Sciatic nerve (tissue), 2 donors: Measurements from ENCODE around the gene FAM161A. TPM values are rescaled to one million over a fixed set of nuclear protein-coding genes. Genes with fewer than 3 reads are reported as not detected.
"Not testable (repeated sequence)": the region's sequence is repeated elsewhere in the genome, so short reads cannot be mapped to it uniquely, and the experiment has no call there.

Source experiments
- ATAC-seq: fragments of 200-7000 bp; cut with Tn5 transposase; one replicate; pipeline ENCODE4 v1.9.1; 2020; ENCODE audit warnings: mild to moderate bottlenecking, moderate library complexity
- DNase-seq: peaks from one replicate; pipeline ENCODE4 v3.0.0-alpha.2; 2020; ENCODE audit warnings: low spot score
- intact Hi-C: fragments of 100-400 bp; cut with DNase I; formaldehyde crosslinking; loops from one replicate; pipeline ENCODE4 v1.14.2; 2022
- total RNA-seq: library from RNA; stranded (reverse); fragmentation: NEBNext Ultra II Directional; extraction: Animal tissue kit (Norgen Biotek cat#: 25700); gene quantifications from one replicate; pipeline ENCODE4 v1.2.1, GENCODE V29; 2021
- donor health status: DM: no; HTN: no; CAD: no.
- donor health status: DM: no; HTN: no; CAD: no.

FAM161A gene, protein sequence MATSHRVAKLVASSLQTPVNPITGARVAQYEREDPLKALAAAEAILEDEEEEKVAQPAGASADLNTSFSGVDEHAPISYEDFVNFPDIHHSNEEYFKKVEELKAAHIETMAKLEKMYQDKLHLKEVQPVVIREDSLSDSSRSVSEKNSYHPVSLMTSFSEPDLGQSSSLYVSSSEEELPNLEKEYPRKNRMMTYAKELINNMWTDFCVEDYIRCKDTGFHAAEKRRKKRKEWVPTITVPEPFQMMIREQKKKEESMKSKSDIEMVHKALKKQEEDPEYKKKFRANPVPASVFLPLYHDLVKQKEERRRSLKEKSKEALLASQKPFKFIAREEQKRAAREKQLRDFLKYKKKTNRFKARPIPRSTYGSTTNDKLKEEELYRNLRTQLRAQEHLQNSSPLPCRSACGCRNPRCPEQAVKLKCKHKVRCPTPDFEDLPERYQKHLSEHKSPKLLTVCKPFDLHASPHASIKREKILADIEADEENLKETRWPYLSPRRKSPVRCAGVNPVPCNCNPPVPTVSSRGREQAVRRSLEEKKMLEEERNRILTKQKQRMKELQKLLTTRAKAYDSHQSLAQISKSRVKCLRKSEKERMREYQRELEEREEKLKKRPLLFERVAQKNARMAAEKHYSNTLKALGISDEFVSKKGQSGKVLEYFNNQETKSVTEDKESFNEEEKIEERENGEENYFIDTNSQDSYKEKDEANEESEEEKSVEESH
- 5.9 TPM for total RNA-seq

DNA sequence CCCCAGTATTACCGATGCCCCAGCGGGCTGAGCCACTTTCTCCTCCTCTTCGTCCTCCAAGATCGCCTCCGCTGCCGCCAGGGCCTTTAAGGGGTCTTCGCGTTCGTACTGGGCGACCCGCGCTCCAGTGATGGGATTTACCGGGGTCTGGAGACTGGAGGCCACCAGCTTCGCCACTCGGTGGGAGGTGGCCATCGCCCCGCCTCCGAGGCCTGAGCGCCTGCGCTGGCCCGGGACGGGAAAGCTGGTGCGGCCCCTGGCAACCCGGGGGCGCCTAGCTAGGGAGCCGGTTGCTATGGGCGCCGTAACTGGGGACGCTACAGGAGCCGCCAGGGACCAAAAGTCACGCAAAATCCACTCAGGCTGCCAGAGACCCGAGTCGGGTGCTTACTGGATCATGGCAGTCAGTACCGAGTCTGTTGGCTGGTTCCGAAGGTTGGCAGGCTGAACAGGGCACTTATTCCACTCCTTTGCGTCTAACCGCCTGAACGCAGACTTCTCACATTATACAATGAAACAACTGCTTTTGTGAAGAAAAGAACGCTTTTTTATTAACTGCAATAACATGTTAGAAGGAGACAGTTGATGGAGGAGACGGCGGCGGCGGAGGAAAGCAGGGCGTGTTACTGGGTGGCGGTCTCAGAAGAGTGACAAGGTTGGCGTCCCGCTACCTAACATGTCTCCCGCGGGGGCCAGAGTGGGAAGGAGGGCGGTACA, at the start of gene FAM161A:
Gene FAM161A (minus strand): TSS at position 214 of the 717 bp plus-strand sequence. CDS start 19 bp downstream, at position 195.
- peak; percentile 99 for ATAC-seq
- DNase-seq, result peak; percentile 93
- intact Hi-C loops, result no loop called here

DNA sequence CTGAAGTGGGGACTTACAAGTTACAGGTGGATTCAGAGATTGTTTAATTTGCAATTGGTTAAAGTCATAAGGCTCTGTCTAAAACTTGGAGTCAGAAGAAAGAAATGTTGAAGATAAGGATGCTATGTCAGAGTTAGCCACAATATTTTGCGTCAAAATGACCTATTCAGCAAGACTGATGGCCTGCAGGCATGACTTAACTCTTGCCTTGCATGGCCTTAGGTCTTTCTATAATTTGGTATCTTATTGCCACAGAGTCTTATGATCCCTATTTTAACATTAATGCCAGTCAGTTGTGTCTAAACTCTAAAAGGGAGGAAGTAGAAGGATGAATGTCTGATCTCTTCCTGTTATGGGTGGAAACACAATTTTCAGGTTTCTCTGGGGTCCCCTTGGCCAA, 46.4 kb upstream of the FAM161A start:
- DNase-seq (no peak), ATAC-seq (no peak)
- intact Hi-C loops, result no loop called here

DNA sequence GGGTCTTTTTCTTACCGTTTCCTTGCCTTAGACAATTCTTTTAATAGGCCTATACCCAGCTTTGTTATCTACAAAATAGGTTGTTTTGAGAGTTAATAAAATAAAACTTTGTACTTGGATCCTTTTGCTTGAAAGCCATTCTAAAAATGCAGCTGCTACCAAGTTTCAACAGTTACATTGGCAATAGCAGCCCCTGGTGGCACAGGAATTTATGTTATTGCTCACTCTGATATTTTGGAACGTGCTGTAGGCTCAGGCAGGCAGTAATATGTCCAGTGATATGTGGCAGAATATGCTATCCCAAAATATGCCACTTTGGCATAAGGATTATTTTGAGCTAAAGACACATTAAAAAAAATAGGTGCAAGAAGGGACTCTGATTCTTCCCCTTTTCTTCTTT, 45.0 kb upstream of the FAM161A start:
- intact Hi-C loops, result no loop called here
- ATAC-seq (no peak), DNase-seq (no peak)

DNA sequence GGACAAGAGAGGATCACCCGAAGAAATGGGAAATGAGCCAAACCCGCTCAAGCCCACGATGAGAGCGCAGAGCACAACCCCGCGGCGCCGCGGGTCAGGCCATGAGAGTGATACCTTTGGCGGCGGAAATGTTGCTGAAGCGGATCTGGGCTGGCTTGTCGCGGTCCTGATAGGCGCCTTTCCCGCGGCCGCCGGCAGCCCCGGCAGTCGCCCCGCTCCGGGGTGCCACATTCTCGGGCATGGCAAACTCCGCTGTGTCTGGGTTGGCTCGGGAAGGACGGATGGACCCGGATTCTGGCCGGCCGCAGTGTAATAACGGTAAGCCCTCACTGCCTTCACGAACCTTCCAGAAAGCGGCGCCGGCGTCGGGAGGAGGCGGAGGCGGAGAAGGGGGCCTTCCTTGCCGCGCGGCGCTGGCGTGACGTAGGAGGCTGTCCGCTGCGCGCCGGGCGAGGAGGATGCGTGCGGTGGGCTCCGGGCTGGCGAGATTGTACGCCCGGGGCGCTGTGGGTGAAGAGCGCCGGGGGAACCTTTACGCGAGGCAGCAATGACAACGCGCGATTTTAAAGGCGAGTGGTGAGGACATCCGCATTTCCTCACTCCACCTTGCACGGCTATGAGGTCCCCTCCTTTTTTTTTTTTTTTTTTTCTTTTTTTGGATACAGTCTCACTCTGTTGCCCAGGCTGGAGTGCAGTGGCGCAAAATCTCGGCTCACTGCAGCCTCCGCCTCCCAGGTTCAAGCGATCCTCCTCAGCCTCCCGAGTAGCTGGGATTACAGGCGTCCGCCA, 34.6 kb upstream of the FAM161A start, which contains the start of gene CCT4:
Gene CCT4 (minus strand): TSS at position 390 of the 789 bp plus-strand sequence. CDS start 149 bp downstream, at position 241.
- DNase-seq, result peak; percentile 93
- intact Hi-C loops, result no loop called here
- peak; percentile 95 for ATAC-seq

DNA sequence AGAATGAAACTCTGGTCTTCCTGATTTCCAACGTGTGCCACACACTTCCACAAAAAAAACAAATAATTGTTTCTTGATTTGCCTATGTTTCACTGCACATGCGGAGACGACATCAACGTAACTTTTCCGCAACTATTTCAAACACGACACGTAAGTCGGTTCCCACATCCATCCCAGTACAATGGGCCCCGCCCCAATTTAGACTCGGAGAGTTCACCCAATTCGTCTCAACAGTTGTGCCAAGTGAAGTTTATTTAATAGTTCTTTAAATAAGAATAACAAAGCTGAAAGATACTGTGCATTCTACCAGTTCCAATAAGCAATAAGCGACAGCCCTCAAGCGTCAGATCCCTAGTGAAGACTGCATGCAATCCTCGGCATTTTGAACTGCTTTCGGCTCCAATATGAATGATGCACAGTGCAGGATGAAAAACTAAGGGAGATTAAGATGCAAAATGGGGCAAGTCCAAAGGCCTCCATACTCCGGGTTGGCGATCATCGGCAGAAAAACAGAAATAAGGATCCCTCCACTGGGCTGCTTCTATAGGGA, 33.9 kb upstream of the FAM161A start:
- ATAC-seq, result no peak
- intact Hi-C loops, result no loop called here
- no peak for DNase-seq

DNA sequence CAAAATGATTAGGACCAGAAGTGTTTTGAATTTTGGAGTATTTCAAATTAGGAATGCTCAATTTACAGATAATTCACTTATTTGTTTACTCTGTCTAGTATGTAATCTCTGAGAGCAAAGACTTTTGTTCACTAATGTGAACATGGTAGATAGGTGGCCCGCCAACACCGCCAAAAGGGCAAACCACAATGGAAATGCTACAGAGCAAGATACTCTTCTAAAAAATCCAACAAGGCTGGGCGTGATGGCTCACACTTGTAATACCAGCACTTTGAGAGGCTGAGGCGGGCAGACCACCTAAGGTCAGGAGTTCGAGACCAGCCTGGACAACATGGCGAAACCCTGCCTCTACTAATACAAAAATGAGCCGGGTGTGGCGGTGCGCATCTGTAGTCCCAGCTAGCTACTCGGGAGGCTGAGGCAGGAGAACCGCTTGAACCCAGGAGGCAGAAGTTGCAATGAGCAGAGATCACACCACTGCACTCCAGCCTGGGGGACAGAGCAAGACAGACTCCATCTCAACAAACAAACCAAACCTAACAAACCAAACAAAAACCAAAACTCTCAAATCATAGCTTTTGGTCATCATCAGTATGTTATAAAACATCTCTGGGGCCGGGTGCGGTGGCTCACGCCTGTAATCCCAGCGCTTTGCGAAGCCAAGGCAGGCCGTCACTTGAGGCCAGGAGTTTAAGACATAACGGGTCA, 32.2 kb upstream of the FAM161A start:
- ATAC-seq (no peak), DNase-seq (no peak)
- intact Hi-C loops, result no loop called here

DNA sequence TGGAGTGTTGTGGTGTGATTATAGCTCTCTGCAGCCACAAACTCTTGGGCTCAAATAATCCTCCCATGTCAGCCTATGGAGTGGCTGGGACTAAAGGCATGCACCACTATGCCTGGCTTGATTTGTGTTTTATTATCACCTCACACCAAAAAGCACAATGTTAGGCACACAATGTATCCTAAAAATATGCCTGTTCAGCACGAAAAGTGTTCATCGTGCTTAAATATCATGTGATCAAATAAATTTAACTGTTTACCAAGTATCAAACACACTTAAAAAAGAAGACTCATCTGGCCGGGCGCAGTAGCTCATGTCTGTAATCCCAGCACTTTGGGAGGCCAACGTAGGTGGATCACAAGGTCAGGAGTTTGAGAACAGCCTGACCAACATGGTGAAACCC, 29.0 kb upstream of the FAM161A start:
- intact Hi-C loops, result no loop called here
- DNase-seq (no peak), ATAC-seq (no peak)

DNA sequence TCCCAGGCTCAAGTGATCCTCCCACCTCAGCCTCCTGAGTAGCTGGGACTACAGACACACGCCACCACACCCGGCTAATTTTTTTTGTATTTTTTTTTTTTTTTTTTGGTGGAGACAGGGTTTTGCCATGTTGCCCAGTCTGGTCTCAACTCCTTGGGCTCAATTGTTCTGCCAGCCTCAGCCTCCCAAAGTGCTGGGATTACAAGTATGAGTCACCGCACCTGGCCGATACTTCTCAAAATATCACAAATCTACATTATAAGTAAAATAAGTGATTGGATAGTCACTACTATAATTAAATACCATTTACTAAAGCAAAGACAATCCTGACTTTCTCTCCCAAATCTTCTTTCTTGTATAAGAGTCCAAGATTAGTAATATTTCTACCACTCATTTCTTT, 25.5 kb upstream of the FAM161A start:
- ATAC-seq, intact Hi-C loops, DNase-seq: not testable (repeated sequence)

DNA sequence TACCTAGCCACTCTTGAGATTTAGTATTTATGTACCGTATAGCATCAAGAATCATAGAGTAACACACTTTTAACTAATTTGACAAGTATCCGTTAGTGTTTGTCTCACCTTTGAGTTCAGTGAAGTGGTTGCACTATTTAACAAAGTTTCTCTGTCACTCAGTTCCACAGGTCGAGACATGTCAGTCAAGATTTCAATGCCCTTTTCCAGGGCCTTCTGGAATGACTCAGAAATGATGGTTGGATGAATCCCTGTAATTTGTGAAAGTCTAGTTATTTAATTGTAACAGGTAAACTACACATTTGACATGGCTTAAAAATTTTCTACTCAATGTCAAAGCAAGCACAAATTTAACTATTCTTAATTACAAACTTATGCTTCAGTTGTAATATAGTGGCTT, 24.9 kb upstream of the FAM161A start:
- intact Hi-C loops, result no loop called here
- no peak for ATAC-seq
- no peak for DNase-seq

DNA sequence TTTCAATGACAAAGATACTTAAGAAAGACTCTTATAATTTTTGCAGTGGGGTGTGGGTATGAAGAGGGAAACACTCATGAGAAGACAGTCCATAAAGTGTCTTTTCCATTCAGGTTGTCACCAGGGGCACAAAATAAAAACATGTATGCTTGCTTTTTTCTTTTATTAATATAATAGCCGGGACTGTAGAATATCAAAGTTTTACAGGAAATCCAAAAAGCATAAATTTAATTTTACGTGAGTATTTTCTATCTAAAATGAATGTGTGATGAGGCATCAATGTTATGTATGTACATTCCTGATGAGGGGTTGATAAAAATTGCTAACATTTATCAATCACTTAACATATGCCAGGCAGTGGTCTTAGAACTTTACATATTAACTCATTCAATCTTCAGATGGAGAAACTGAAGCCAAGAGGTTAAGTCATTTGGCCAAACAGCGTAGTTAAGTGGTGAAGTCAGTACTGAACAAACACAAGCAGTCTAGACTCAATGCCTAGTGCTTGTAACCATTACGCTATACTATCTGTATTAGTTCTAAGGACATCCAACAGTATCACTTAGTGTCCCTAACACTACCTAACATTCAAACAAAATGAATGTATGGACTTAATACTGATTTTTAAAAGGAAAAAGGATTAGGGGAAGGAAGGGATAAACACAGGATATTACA, 23.8 kb upstream of the FAM161A start:
- DNase-seq (no peak), ATAC-seq (no peak)
- intact Hi-C loops, result no loop called here

DNA sequence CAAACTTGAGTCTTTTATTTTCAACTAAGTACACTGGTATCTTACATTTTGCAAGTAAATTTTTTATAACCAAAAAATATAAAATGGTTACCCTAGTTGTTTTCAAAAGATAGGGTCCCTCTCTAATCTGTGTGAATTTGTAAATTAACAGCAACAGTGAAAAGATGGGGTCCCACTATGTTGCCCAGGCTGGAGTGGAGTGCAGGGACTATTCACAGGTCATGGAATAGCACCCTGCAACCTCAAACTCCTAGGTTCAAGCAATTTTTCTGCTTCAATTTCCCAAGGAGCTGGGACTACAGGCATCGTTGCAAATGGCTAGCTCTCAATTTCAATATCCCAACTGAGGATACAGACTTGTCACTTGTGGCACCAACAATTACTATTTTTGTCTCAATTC, 22.5 kb upstream of the FAM161A start:
- DNase-seq (no peak), ATAC-seq (no peak)
- intact Hi-C loops, result no loop called here

DNA sequence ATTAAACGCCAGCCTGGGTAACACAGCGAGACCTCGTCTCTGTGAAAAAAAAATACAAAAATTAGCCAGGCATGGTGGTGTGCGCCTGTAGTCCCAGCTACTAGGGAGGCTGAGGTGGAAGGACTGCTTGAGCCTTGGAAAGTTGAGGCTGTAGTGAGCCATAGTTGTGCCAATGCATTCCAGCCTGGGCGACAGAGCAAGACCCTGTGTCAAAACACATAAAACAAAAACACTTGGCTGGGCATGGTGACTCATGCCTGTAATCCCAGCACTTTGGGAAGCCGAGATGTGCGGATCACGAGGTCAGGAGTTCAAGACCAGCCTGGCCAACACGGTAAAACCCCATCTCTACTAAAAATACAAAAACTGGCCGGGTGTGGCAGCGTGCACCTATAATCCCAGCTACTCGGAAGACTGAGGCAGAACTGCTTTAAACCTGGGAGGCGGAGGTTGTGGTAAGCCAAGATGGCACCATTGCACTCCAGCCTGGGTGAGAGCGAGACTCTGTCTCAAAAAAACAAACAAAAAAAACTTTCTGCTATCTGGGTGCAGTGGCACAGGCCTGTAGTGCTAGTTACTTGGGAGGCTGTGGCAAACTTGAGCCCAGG, 12.7 kb upstream of the FAM161A start:
- ATAC-seq, intact Hi-C loops, DNase-seq: not testable (repeated sequence)

DNA sequence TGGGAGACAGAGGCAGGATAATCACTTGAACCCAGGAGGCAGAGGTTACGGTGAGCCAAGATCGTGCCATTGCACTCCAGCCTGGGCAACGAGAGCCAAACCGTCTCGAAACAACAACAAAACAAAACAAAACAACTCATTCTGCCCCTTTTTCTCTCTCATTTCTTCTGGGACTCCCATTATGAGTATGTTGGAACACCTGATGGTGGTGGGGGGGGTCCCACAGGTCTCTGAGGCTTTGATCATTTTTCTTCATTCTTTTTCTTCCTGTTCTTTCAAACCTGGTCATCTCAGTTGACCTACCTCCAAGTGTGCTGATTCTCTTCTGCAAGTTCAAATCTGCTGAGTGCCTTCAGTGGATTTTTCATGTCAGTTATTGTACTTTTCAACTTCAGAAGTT, 8.2 kb upstream of the FAM161A start:
- intact Hi-C loops, result no loop called here
- no peak for ATAC-seq

DNA sequence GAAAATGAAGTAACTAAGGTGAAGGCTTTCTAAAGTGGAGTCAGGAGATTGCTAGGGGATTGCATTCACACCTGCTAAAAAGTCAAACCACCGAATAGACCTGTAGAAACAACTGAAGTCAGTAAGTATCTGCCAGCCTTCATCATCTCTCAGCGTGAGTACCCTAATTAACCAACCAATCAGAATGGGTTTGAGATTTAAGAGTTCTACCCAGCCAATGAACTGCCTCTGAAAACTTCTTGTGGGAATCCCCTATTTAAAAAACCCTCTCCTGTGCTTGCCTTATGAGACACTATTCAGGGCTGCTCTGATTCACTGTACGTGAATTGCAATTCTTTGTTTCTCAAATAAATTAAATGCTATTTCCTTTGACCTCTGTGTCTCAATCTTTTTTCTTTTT, 3.4 kb upstream of the FAM161A start:
- DNase-seq (no peak), ATAC-seq (no peak)
- intact Hi-C loops, result no loop called here

More for the DNA sequence above, 8.2 kb upstream of the FAM161A start:
- DNase-seq, result no peak

DNA sequence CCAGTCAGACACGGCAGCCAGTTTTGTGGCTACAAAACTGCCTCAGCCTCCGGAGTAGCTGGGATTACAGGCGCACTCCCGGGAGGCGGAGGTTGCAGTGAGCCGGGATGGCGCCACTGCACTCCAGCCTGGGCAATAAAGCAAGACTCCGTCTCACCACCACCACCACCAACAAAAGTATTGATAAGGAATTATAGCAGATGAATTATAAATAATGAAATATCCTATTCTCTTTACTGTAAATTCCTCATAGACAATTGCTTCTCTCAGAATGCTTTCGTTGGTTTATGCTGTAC, 1.4 kb upstream of the FAM161A start:
- intact Hi-C loops, result no loop called here
- ATAC-seq, result no peak
- no peak for DNase-seq

DNA sequence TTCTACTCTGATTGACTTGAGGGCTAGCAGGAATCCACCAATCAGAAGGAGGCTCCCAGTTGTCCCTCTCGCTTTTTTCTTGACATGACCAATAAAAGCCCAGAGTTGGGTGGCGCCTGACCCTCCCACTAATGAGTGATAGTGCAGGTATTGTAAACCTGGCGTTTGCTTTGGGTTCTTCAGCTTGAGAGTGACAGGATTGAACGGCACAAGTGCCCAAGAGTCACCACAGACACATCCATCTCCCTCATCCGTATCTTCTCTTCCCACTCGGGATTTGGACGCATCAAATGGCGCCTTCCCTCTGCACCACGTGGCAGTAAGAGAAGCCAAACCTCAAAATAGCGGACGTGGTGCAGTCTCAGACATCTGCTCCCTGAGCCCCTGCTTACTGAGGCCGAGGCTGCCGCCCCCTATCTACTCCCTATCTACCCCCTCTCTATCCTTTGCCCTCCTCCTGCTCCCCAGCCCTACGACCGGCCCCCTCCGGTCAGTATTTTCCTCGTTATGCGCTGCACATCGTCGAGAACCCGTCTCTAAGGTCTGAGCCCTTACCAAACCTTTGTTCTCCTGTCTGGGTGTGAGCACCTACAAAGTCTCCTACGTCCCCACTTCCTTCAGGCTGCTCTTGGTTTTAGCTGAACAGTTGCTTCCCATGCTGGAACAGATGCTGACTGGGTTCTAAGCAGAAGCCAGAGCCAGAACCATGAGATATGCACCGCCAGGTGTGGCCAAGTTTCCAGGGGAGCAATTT, 881 bp upstream of the FAM161A start:
- peak; percentile 88 for DNase-seq
- intact Hi-C loops, result no loop called here
- ATAC-seq, result peak; percentile 96
